Smooth muscle cell (in vitro differentiated cells): ENCODE data around the gene TMEM63B. TPM values are rescaled to one million over a fixed set of nuclear protein-coding genes. Genes with fewer than 3 reads are reported as not detected.

Source experiments
- DNase-seq: peaks from one replicate; lab custom pipeline; 2025; ENCODE audit not compliant: unreplicated experiment; lab: John Stamatoyannopoulos, UW
- H2AFZ ChIP-seq: fragments of 200-600 bp; sonication (generic); 2 replicates; pipeline ENCODE4 v1.6.0; 2016; ENCODE audit warnings: antibody characterized with exemption, low read depth, mild to moderate bottlenecking
- H3F3A ChIP-seq: fragments of 200-600 bp; sonication (generic); 2 replicates; pipeline ENCODE4 v1.6.0; 2017; ENCODE audit warnings: antibody characterized with exemption, low read depth
- H3K27ac ChIP-seq: fragments of 200-600 bp; sonication (generic); 2 replicates; pipeline ENCODE4 v1.5.1; 2016; ENCODE audit warnings: low read depth, mild to moderate bottlenecking
- H3K27me3 ChIP-seq: fragments of 200-600 bp; sonication (generic); 2 replicates; pipeline ENCODE4 v1.6.1; 2016; ENCODE audit warnings: low read depth, mild to moderate bottlenecking
- H3K36me3 ChIP-seq: fragments of 200-600 bp; sonication (generic); 2 replicates; pipeline ENCODE4 v1.5.1; 2016; ENCODE audit warnings: low read depth
- H3K4me1 ChIP-seq: fragments of 200-600 bp; sonication (generic); 2 replicates; pipeline ENCODE4 v1.5.1; 2016; ENCODE audit warnings: low read depth
- H3K4me2 ChIP-seq: fragments of 200-600 bp; sonication (generic); 2 replicates; pipeline ENCODE4 v1.6.0; 2016; ENCODE audit warnings: mild to moderate bottlenecking
- H3K4me3 ChIP-seq: fragments of 200-600 bp; sonication (generic); 2 replicates; pipeline ENCODE4 v1.5.1; 2016; ENCODE audit warnings: mild to moderate bottlenecking
- H3K79me2 ChIP-seq: fragments of 200-600 bp; sonication (generic); 2 replicates; pipeline ENCODE4 v1.6.0; 2016; ENCODE audit warnings: low read depth, mild to moderate bottlenecking
- H3K9ac ChIP-seq: fragments of 200-600 bp; sonication (generic); 2 replicates; pipeline ENCODE4 v1.6.0; 2016; ENCODE audit warnings: low read depth
- H3K9me3 ChIP-seq: fragments of 200-600 bp; sonication (generic); replicated peaks from 2 replicates; pipeline ENCODE4 v1.5.1; 2016; ENCODE audit warnings: low read depth
- H4K20me1 ChIP-seq: fragments of 200-600 bp; sonication (generic); 2 replicates; pipeline ENCODE4 v1.6.0; 2016; ENCODE audit warnings: low read depth
- WGBS: methylation state at CpG from one replicate; pipeline ENCODE4 v1.1.7; 2016; ENCODE audit warnings: low lambda C conversion rate; 5-methylcytosine and 5-hydroxymethylcytosine counted together
- polyA plus RNA-seq: library from polyadenylated mRNA; unstranded; fragments of >200 nt; fragmentation: Nextera tagmentation; extraction: Ambion mirVana; gene quantifications from 2 replicates; pipeline ENCODE4 v1.2.1, GENCODE V29; 2016
- total RNA-seq: library from RNA; depleted of rRNA; stranded (reverse); fragments of >200 nt; gene quantifications from 2 replicates; pipeline ENCODE4 v1.2.3, GENCODE V29; 2014
- TF ChIP-seq, protein P1 (sequence below): fragments of 200-600 bp; sonication (generic); IDR thresholded peaks from 2 replicates; pipeline ENCODE4 v1.5.1; 2017; ENCODE audit warnings: borderline replicate concordance, mild to moderate bottlenecking, antibody characterized with exemption; ENCODE audit not compliant: insufficient read depth, poor library complexity, severe bottlenecking

The TMEM63B gene
- total and polyA plus RNA-seq, 2 experiments from 2014 or later: 10.8 to 21.2 TPM

DNA sequence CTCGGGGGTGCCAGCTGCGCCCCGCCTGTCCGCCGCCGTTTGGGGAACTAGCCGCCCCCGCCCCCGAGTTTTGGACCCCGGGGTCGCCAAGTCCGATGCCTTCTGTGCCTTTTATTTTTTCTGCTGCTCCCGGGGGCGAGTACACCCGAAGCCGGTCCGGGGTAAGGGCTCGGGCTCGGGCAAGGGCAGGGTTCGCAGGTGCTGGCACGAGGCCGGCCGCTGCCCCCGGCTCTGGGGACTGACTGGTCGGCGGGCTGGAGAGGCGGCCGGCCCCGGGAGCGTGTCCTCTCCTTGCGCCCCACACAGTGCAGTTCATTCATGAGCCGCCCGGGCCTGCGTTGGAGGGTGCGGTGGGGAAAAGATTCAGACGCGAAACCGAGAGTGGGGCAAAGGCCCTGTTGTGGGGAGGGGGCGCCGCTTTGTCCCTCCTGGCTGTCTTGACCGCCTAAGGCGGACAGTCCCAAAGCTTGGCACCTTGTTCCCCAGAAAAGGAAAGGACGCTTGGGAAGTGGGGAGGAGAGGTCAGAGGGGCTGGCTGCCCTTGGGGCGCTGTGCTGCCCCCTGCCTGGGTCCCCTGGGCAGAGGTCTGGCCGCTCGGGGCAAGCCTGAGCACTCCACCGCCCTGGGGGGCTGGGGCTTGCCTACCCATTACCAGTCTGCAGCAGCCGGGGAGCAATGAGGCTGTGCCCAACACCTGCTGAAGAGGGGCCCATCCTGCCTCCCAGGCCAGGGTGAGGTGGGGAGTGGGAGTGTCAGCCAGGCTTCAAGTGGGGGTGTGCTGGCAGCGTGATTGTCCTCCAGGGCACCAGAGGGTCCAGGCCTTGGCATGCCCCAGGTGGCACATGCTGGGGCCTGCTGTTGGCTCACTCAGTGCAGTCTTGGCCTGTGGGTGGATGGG, 915 bp downstream of the TMEM63B start:
- H3K4me3 ChIP-seq: peak overlapping the region; percentile 97
- peak overlapping the region; percentile 82 for H3K9ac ChIP-seq
- H3K79me2 ChIP-seq: peaks cover 70% of the 10 kb centered on the region
- no peak overlapping the region for H3K27ac ChIP-seq
- no peaks in the 10 kb centered on the region for H3K27me3 ChIP-seq
- H3K4me1 ChIP-seq: peaks cover 40% of the 10 kb centered on the region
- peak overlapping the region; percentile 89 for H3K4me2 ChIP-seq
- no peaks in the 10 kb centered on the region for H3F3A ChIP-seq
- H3K9me3 ChIP-seq: no peaks in the 10 kb centered on the region
- TF ChIP-seq, protein P1, sequence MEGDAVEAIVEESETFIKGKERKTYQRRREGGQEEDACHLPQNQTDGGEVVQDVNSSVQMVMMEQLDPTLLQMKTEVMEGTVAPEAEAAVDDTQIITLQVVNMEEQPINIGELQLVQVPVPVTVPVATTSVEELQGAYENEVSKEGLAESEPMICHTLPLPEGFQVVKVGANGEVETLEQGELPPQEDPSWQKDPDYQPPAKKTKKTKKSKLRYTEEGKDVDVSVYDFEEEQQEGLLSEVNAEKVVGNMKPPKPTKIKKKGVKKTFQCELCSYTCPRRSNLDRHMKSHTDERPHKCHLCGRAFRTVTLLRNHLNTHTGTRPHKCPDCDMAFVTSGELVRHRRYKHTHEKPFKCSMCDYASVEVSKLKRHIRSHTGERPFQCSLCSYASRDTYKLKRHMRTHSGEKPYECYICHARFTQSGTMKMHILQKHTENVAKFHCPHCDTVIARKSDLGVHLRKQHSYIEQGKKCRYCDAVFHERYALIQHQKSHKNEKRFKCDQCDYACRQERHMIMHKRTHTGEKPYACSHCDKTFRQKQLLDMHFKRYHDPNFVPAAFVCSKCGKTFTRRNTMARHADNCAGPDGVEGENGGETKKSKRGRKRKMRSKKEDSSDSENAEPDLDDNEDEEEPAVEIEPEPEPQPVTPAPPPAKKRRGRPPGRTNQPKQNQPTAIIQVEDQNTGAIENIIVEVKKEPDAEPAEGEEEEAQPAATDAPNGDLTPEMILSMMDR: no peak
- no peak for DNase-seq
- WGBS: 7% methylated on average over 47 of the region's 49 CpGs
- H2AFZ ChIP-seq: peak overlapping the region; percentile 84
- H3K36me3 ChIP-seq: no peaks in the 10 kb centered on the region
- peaks cover 54% of the 10 kb centered on the region for H4K20me1 ChIP-seq

DNA sequence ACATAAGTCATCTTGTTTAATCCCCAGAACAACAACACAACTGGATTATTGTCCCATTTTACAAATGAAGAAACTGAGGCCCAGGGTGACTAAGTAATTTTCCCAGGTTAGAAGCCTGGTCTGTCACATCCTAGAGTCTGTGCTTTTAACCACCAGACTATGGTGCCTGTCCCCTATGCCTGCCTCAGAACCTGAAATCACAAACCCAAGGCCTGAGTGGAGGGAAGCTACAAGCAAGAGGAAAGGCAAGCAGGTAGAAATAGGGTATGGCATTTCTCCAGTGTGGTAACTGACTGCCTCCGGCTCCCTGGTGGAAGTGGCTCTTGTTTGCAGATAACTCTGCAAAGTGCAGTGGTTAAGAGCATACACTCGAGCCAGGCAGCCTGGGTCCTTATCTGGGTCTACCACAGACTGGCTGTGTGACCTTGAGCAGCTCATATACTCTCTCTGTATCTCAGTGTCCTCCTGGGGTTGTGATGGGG, 2.5 kb downstream of the TMEM63B start:
- Histone ChIP-seq H3K4me3 (no peak overlapping the region), H3K27ac (no peak overlapping the region), H3K4me2 (no peak overlapping the region), H2AFZ (no peak overlapping the region), H3K27me3 (no peaks in the 10 kb centered on the region), H3K4me1 (peaks cover 33% of the 10 kb centered on the region), H3K36me3 (no peaks in the 10 kb centered on the region), H3K79me2 (peaks cover 53% of the 10 kb centered on the region), H3K9me3 (no peaks in the 10 kb centered on the region), H3K9ac (no peak overlapping the region), H4K20me1 (peaks cover 52% of the 10 kb centered on the region), H3F3A (no peaks in the 10 kb centered on the region)
- DNase-seq: no peak
- TF ChIP-seq, protein P1: no peak
- 78% methylated on average over 2 of the region's 2 CpGs for WGBS

DNA sequence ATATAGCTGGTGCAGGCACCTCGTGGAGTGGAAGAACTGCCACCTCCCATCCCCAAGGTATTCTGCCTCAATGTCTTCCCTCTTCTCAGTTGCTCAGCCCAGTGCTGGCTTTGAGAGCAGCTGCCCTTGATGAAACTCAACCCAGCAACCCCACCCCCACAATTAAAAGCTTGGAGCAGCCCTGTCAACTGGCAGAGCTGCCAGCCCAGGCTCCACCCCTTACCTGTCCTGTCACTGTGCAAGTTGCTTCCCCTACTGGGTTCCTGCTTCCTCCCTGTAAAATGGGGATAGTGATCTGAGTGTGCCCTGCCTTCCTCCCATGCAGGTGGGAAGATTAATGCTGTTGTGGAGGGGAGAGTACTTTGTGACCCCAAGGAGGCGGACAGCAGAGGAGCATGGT, 4.5 kb downstream of the TMEM63B start:
- DNase-seq: no peak
- H3K4me2 ChIP-seq: no peak overlapping the region
- peaks cover 41% of the 10 kb centered on the region for H4K20me1 ChIP-seq
- no peak overlapping the region for H3K4me3 ChIP-seq
- TF ChIP-seq, protein P1: no peak
- no peak overlapping the region for H2AFZ ChIP-seq
- no peaks in the 10 kb centered on the region for H3K36me3 ChIP-seq
- no peak overlapping the region for H3K27ac ChIP-seq
- H3K4me1 ChIP-seq: peaks cover 18% of the 10 kb centered on the region
- no peaks in the 10 kb centered on the region for H3F3A ChIP-seq
- no peaks in the 10 kb centered on the region for H3K27me3 ChIP-seq
- no peaks in the 10 kb centered on the region for H3K9me3 ChIP-seq
- H3K9ac ChIP-seq: no peak overlapping the region
- peaks cover 35% of the 10 kb centered on the region for H3K79me2 ChIP-seq
- WGBS: 97% methylated on average over 2 of the region's 2 CpGs
